ENCODE measurements around the gene EFHC1.

The EFHC1 gene

GRCh38 chr6:52503323-52503747, 83.2 kb downstream of the EFHC1 start:
- no peak for DNase-seq (ENCODE audit: low read depth)

- no peak for DNase-seq (ENCODE audit: low read depth)
These were observed 84.0 kb downstream of the EFHC1 start for GRCh38 chr6:52503851-52504781.

GRCh38 chr6:52504782-52505136, 84.6 kb downstream of the EFHC1 start:
- no peak for DNase-seq (ENCODE audit: low read depth)

GRCh38 chr6:52505726-52506409, 85.7 kb downstream of the EFHC1 start:
- DNase-seq (ENCODE audit: low read depth) = no peak

- DNase-seq (ENCODE audit: low read depth) = no peak
These were observed 86.3 kb downstream of the EFHC1 start for GRCh38 chr6:52506476-52506875.

- no peak for DNase-seq (ENCODE audit: low read depth)
These were observed 87.6 kb downstream of the EFHC1 start for GRCh38 chr6:52507557-52508260.

GRCh38 chr6:52508261-52508739, 88.2 kb downstream of the EFHC1 start:
- DNase-seq (ENCODE audit: low read depth) = no peak

- no peak for DNase-seq (ENCODE audit: low read depth)
These were observed 89.4 kb downstream of the EFHC1 start for GRCh38 chr6:52509281-52510212.

GRCh38 chr6:52510213-52510562, 90.0 kb downstream of the EFHC1 start:
- no peak for DNase-seq (ENCODE audit: low read depth)

- no peak for DNase-seq (ENCODE audit: low read depth)
These were observed 91.0 kb downstream of the EFHC1 start for GRCh38 chr6:52511163-52511562.

- DNase-seq (ENCODE audit: low read depth) = no peak
These were observed 91.5 kb downstream of the EFHC1 start for GRCh38 chr6:52511572-52512151.

- DNase-seq (ENCODE audit: low read depth) = no peak
These were observed 92.1 kb downstream of the EFHC1 start for GRCh38 chr6:52512199-52512598.

- DNase-seq (ENCODE audit: low read depth) = no peak
These were observed 93.3 kb downstream of the EFHC1 start for GRCh38 chr6:52513464-52513863.

GRCh38 chr6:52513896-52514295, 93.8 kb downstream of the EFHC1 start:
- no peak for DNase-seq (ENCODE audit: low read depth)

GRCh38 chr6:52514514-52514913, 94.4 kb downstream of the EFHC1 start:
- DNase-seq (ENCODE audit: low read depth) = no peak

GRCh38 chr6:52515219-52515960, 95.2 kb downstream of the EFHC1 start:
- no peak for DNase-seq (ENCODE audit: low read depth)

- no peak for DNase-seq (ENCODE audit: low read depth)
These were observed 96.1 kb downstream of the EFHC1 start for GRCh38 chr6:52516269-52516668.

- no peak for DNase-seq (ENCODE audit: low read depth)
These were observed 96.8 kb downstream of the EFHC1 start for GRCh38 chr6:52516943-52517342.

GRCh38 chr6:52517502-52518278, 97.5 kb downstream of the EFHC1 start:
- DNase-seq (ENCODE audit: low read depth) = no peak

Measured in activated T-cell treated with anti-CD3 and anti-CD28 coated beads for 1 hour (primary cell).